KBM-7 (cell line): ENCODE results near the gene PRR5.
"Not testable (repeated sequence)": the region's sequence is repeated elsewhere in the genome, so short reads cannot be mapped to it uniquely, and the experiment has no call there.

Experiments
- DNase-seq: peaks from one replicate; pipeline ENCODE4 v3.0.0-alpha.2; 2015
- in situ Hi-C: fragments of 300-500 bp; cut with MboI; formaldehyde crosslinking; loops from 2 replicates; pipeline ENCODE4 v1.14.3; 2020; ENCODE audit warnings: low sequenced_read_pairs, low pct_unique_long_range_greater_than_20kb, mixed read lengths

Gene PRR5

DNA sequence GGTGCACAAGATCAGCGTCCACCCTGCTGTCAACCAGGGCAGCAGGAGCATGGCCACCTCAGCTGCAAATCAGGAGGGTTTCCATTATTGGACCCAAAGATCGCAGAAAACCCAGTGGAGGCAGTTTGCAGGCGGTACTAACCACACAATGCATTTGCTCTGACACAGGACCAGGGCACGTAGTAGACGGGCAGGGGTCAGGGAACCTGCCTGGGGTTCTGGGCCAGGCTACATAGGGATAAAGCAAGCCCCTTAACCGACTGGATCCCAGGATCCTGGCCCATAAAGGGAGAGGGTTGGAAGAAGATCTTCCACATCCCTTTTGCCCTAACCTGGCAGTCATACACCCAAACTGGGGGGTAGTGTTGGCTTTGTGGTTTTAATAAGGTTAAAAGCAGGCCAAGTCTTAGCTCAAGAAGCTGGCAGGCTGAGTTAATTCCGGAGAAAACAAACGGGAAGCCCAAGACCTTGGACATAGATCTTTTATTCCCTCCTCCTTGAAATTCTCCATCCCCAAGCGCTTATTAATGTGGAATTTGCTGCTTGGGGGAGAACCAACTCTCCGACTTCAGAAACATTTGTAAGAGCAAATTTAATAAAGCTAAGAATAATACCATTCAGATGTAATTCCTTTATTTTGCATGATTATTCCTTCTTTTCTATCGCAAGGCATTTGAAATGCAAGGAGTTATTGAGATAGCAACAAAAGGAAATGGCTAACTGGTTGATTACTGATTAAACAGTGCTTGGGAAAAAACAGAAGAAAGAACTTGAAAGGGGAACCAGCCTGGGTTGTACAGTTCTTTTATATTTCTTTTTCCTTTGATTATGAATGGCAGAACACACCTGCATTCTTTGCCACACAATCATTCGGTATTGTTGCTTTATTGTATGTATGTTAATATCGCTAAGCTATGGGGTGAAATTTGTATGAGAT lies 44.1 kb downstream of the PRR5 start:
- DNase-seq = no peak
- in situ Hi-C loops = no loop called here

GRCh38 chr22:44747784-44748127 lies 45.8 kb downstream of the PRR5 start:
- in situ Hi-C loops = not testable (repeated sequence)

DNA sequence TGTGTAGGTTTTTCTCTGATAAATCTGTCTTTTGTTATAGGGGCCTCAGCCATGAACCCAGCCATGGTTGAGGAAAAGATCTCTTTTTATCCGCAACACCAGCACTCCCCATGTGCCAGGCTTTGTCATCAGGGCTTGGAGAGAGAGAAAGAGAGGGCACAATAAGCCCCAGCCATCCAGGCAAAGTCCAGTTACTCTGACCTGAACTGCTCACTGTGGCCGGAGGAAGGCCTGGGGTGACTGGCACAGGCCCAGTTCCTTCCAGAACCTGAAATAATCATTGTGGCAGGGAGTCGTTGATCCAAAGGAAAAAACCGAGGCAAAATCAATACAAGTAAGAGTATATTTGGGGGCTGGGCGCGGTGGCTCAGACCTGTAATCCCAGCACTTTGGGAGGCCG lies 46.5 kb downstream of the PRR5 start:
- DNase-seq = no peak
- in situ Hi-C loops = no loop called here

More at GRCh38 chr22:44747784-44748127, 45.8 kb downstream of the PRR5 start:
- DNase-seq = not testable (repeated sequence)

DNA sequence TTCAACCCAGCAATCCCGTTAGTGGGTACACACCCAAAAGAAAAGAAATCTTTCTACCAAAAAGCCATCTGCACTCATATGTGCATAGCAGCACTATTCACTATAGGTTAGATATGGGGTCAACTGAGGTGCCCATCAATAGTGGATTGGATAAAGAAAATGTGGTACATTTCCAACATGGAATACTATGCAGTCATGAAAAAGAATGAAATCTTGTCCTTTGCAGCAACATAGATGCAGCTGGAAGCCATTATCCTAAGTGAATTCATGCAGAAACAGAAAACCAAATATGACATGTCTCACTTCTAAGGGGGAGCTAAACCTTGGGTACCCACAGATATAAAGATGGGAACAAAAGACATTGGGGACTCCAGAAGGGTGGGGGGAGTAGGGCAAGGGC lies 48.5 kb downstream of the PRR5 start:
- no peak for DNase-seq
- in situ Hi-C loops = no loop called here

DNA sequence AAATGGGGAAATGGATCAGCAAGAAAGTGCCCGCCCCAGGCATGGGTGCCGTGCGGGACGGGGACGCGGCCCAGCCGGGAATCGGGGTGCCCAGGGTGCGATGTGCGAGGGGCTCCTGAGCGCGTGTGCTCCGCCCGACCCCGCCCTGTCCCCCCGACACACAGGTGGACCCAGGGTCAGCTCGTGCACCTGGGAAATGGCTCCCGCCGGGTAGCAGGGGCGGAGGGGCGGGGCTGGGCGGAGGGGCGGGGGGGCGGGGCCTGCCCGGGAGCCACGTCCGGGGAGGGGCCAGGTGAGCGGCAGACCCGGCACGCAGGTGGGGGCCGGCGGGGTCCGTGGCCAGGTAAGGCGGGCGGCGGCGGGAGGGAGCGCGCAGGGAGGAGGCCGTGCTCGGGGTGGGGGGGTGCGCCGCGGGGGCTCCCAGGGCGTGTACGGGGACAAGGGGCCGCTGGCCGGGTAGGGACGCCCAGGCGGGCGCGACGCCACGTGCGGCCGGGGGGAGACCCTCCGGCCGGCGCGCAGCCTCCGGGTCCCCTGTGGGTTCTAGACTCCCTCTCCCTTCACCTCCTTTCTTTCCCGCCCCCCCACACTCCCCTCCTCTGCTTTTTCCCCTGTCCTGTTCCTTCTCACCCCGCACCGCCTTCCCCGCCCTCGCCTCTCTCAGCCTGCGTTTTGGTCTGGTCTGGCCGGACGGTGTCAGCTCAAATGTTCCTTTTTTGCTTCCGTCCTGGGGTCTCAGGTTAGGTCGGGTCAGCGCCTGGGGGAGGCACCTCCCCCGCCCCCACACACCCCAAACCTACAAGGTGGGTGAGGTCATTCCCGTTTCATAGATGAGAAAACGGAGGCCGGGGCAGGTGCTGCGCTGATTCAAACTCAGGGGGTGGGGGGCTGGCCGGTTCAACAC lies 50.5 kb downstream of the PRR5 start, which contains the start of gene ARHGAP8:
Gene ARHGAP8, plus strand, starts transcription at position 291 of the 904 bp plus-strand sequence. CDS start 33,953 bp downstream, outside the sequence.
- no peak for DNase-seq
- in situ Hi-C loops = no loop called here

GRCh38 chr22:44753189-44754042 lies 51.4 kb downstream of the PRR5 start:
- in situ Hi-C loops = no loop called here
- DNase-seq = no peak

GRCh38 chr22:44754998-44755397 lies 53.0 kb downstream of the PRR5 start:
- in situ Hi-C loops = no loop called here
- no peak for DNase-seq

DNA sequence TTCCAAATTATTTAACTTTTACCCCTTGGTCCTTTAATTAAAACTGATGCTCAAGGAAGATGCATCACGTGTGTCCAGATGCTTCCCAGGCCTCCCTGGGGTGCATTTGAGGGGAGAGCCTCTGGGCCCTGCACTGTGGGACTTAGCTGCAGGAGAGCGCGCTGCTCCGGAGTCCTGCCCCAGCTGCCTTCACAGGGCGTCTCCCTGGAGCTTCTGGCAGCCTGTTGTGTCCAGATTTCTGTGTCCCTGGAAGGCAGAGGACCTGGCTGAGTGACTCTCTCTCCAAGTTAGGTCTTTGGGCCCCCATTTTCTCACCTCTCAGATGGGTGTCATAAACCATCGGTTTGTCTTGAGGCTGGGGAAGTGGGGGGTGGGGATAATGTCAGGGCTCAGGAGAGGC lies 53.4 kb downstream of the PRR5 start:
- in situ Hi-C loops = no loop called here
- DNase-seq = no peak

- DNase-seq = no peak
- in situ Hi-C loops = no loop called here
Measured at GRCh38 chr22:44755956-44756361, 54.0 kb downstream of the PRR5 start.

DNA sequence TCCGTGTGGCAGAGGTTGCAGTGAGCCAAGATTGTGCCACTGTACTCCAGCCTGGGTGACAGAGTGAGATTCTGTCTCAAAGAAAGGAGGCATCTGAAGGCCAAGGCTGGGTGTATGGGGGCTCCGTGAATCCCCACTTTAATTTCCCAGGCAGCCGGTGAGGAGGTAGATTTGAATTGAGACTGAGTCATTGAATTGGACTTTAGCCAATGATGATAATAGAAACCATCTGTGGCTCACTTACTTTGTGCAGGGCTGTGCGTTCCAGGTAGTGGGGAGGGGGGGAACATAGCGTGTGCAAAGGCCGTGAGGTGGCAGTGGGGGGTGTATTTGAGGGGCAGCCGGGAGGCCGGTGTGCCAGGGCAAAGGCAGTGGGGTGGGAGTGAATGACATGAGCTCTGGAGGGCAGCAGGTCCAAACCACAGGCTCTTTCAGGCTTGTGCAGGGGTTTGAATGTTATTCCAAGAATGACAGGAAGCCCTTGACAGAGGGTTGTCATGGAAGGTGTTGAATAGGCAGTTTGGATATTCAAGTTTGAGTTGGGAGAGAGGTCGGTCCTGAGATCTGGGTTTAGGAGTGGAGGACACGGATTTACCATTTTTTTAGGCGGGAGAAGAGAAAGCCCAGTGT lies 56.5 kb downstream of the PRR5 start:
- in situ Hi-C loops = no loop called here
- DNase-seq = no peak

DNA sequence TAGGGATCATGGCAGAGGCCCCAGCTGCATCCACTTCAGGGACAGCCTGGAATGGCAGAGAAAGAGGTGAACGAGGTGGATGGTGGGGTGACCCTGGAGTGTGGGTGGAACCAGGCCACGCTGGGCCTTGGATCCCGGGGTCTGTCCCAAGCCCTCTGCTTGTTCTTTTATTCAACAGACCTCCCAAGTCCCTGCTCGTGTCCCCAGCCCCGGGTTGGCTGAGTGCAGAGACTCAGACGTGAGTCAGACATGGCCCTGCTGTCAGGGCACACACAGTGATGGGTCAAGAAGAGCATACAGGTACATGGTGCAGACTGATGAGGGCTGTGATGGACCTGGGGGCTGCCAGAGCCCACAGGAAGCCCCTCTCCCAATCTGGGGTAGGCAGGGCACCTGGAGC lies 57.0 kb downstream of the PRR5 start:
- DNase-seq = no peak
- in situ Hi-C loops = no loop called here

GRCh38 chr22:44759430-44760310 lies 57.7 kb downstream of the PRR5 start:
- in situ Hi-C loops = no loop called here

GRCh38 chr22:44760476-44760875 lies 58.5 kb downstream of the PRR5 start:
- no peak for DNase-seq
- in situ Hi-C loops = no loop called here

More at GRCh38 chr22:44759430-44760310, 57.7 kb downstream of the PRR5 start:
- DNase-seq = no peak

DNA sequence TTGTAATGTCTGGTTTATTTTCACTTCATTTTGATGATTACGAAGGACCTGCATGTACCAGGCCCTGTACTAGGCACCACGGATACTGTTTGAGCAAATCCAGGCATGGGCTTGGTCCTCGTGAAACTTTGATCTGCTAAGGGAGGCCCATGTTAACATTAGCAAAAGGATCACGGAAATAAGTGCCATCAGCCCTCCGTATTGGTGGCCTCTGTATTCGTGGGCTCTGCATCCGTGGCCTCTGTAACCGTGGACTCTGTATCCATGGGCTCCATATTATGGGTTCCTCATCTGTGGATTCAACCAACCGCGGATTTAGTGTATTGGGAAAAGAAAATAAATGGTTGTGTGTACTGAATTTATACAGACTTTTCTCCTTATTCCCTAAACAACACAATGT lies 59.0 kb downstream of the PRR5 start:
- in situ Hi-C loops = no loop called here
- no peak for DNase-seq

- in situ Hi-C loops = no loop called here
- no peak for DNase-seq
Measured at GRCh38 chr22:44764373-44764772, 62.4 kb downstream of the PRR5 start.

DNA sequence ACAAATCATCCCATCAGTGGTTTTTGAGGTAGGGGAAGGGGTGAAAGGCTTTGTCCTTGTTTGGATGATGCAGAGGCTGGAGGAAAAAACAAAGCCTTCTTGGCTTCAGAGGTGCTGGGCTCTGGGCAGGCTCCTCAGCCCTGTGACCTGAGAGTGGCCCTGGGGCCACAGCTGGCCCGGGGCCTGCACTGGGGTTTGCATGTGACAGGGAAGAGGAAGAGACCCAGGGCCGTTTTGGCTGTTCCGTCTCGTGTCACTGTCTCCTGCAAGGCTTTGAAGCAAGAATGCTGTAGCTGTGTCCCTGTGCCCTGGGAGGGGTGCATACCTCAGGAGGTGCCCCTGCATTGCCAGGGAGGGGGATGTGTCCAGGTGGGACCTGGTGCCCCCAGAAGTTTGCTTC lies 63.0 kb downstream of the PRR5 start:
- in situ Hi-C loops = no loop called here
- no peak for DNase-seq

DNA sequence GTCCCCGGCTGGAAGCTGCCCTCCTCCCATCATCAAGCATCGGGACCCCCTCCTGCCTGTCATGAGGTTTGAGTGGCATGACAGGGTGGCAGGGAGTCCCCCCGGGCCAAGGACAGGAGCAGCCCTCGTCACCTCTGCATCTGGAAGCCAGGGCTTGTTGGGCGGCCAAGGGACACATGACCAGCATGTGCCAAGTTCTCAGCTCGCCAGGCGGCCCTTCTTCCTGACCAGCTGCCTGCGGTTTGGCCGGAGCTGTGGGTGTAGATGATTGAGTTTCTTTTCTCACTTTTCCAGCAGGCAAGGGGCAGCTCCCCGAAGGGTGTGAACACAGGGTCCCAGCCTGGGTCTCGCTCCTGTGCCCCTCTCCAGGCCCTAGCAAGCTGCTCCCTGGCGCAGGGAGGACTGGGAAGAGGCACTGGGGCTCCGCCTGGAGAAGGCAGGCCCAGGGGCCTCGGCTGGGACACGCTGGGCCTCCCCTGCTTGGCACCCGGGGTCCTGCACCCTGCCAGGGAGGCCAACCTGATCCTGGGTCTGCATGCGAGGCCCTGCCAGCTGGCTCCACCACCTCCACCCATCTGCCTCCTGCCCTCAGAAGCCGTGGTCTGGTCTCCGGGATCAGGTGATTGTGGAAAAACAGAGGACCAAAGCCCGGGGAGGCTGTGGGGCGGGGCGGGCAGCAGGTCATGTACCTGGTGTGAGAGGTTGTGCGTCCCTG lies 63.7 kb downstream of the PRR5 start:
- in situ Hi-C loops = no loop called here
- no peak for DNase-seq
